T-helper 9 cell (primary cell): ENCODE data around the gene TRPM3.
"Not testable (repeated sequence)": the region's sequence is repeated elsewhere in the genome, so short reads cannot be mapped to it uniquely, and the experiment has no call there.

Source experiments
- DNase-seq: peaks from one replicate; pipeline ENCODE4 v3.0.0-alpha.2; 2020

Gene TRPM3

GRCh38 chr9:70811638-70812037 is 309.8 kb downstream of the TRPM3 start:
- DNase-seq, result no peak

GRCh38 chr9:70806875-70807274 is 314.5 kb downstream of the TRPM3 start:
- no peak for DNase-seq

DNA sequence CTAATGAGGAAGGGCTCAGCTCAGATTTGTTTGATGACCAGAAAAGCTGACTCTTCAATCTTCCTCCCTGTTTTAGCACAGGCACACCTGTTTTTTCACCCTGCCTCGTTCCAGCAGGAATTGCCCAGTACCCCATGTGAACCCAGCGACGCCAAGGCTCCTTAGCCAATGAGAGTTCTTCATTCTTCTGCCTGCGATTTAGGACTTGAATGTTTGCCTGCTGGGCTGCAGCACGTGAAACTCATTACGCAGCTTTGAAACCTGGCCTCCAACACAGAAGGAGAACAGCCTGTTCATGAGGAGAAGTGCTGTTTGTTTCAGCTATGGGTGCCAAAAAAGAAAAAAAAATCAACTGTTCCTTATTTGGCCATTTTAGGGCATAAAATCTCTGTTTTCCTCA is 315.5 kb downstream of the TRPM3 start:
- no peak for DNase-seq

DNA sequence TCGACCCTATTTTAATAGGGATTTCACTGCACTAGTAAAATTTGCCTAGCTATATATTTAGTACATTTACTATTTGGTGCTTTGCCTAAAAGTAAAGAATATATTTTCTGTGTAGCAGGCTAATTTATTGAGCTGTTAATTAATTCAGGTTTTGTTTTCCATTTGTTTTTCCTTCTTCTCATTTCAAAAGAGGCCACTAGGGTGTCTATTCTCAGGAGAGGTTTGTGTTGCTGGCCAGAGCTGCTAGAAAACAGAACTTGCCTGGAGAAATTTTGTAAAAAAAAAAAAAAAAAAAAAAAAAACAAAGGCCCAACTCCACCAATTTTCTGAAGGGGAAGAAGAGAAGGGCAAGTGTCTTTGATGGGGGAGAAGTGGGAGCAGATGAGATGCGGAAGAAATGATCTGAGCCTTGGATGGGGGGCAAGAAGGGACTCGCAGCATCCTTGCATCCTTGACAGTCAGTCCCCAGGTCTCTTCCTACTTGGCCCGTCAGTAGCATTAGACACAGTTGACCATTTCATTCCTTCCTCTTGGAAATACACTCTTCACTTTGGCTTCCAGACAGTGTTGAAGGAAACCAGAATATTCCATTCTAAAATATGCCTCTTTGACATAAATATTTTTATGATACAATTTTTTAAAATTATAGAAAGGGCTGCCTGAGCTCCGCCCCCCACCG is 318.5 kb downstream of the TRPM3 start:
- DNase-seq, result no peak

GRCh38 chr9:70802206-70802605 is 319.2 kb downstream of the TRPM3 start:
- no peak for DNase-seq

- DNase-seq, result no peak
These were observed 320.1 kb downstream of the TRPM3 start for GRCh38 chr9:70801181-70801829.

DNA sequence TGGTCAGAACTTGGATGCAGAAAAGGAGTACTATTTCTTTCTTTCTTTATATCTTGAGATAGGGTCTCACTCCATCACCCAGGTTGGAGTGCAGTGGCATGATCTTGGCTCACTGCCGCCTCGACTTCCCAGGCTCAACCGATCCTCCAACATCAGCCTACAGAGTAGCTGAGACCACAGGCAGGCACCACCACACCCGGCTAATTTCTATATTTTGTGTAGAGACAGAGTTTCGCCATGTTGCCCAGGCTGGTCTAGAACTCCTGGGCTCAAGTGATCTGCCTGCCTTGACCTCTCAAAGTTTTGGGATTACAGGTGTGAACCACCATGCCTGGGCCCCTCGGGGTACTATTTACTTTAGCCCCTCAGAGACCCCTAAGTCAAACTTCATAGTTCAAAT is 323.4 kb downstream of the TRPM3 start:
- no peak for DNase-seq

- no peak for DNase-seq
These were observed 325.6 kb downstream of the TRPM3 start for GRCh38 chr9:70795841-70796240.

DNA sequence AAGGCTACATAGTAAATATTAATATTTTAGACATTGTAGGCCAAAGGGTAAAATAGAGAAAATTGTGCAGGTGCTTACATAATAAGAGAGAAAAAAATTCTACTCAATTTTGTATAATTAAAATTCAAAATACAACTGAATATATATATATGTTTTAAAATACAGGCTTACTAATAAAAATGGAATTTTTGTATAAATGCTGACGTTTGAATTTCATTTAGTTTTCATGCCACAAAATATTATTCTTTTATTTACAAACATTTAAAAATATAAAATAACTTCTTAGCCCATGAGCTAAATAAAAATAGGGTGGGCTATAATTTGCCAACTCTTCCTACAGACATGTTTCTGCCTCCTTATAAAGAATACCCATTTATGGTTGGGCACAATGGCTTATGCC is 328.6 kb downstream of the TRPM3 start:
- no peak for DNase-seq

GRCh38 chr9:70791936-70792335 is 329.5 kb downstream of the TRPM3 start:
- no peak for DNase-seq

- DNase-seq, result no peak
These were observed 332.3 kb downstream of the TRPM3 start for GRCh38 chr9:70789086-70789485.

DNA sequence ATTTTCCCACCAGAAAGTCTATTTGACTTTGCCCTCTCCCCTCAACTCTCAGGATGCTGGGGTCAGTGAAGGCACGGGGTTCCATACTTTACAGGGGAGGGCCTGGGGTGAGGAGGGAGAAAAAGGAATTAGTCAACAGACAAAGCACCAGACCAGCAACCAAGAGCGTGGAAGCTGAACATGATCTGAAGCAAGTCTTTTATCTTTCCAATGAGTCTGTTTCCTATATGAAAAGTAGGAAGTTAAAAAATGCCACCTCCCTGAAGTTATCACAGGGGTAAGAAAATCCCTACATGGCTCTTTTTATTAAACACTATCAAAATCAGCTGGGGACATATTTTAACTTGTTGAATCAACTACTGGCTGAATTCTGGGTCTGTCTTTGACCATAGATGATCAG is 337.0 kb downstream of the TRPM3 start:
- no peak for DNase-seq

GRCh38 chr9:70778568-70778967 is 342.9 kb downstream of the TRPM3 start:
- DNase-seq, result no peak

- no peak for DNase-seq
These were observed 347.8 kb downstream of the TRPM3 start for GRCh38 chr9:70773579-70773978.

- DNase-seq, result no peak
These were observed 348.8 kb downstream of the TRPM3 start for GRCh38 chr9:70772601-70773000.

DNA sequence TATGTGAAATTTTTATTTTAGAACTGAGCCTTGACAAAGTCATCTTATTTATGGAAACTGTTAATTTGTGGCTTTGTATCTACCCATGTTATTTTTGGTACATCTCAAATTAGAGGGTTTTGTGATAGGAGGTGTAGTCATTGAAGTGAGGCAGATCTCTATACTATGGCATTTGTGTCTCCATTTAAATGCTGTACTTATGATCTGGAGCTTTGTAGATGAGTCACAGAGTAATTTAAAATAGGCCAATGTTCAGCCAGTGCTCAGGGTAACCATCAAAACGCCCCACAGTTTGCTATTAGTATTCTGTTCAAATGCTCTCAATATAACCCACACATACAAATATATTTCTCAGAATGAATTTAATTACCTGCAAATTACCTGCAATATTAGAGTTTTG is 355.5 kb downstream of the TRPM3 start:
- no peak for DNase-seq

DNA sequence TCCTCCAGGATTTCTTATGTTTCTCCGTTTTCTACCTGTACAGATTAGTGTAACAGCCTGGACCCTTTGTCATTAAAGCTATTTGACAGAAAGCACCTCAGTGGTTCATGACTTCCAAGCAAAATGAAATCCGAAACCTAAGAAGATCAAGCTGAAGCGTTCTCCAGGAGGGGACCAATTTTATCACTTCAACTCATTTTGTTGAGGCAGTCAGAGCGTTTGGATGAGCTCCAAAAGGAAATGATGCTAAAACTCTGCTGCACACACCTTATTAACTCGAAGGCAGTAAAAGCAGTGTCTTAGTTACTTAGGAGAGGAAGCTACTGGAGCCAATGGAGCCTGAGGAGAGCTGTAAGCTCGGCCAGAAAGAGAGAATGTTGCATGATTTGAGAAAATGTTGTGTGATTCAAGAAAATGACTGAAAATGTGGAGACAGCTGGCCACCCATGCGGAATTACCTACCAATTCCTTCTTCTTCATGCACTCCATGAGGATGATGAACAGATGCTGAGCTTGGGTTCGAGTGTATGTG is 360.2 kb downstream of the TRPM3 start:
- DNase-seq, result no peak

DNA sequence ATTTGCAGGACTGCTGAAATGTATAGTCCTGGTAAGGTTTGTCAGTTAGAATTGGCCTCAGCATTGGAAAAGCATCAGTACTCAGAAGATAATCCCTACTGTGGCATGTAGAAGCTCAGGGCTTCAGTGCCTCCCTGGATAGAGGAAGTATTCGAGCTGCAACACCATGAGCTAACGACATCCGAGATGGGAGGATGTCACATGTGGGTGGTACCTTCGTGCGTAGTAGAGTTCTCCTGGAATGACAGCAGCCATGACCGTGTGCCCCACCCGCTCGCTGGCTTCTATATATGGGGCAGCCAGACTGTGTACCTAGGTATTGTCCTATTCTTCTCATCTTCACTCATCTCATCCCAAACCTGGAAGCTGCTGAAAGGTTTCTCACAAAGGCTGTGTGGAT is 361.2 kb downstream of the TRPM3 start:
- no peak for DNase-seq

GRCh38 chr9:70753311-70753710 is 368.1 kb downstream of the TRPM3 start:
- DNase-seq, result no peak

DNA sequence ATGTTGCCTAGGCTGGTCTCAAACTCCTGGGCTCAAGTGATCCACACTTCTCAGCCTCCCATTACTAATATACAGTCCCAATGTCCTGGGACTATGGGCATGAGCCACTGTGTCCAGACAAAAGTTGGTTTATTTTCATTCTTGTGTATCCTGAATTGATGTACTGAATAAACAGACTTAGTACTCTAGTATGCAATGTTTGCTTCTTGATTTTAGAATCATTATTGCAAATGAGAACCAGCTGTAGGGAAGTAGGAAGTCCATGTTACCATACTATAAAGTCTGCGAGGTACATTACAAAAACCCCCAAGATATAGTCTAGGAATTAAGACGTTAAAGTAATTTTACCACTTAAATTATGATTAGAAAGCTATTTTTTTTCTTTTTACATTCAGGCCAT is 372.4 kb downstream of the TRPM3 start:
- no peak for DNase-seq

DNA sequence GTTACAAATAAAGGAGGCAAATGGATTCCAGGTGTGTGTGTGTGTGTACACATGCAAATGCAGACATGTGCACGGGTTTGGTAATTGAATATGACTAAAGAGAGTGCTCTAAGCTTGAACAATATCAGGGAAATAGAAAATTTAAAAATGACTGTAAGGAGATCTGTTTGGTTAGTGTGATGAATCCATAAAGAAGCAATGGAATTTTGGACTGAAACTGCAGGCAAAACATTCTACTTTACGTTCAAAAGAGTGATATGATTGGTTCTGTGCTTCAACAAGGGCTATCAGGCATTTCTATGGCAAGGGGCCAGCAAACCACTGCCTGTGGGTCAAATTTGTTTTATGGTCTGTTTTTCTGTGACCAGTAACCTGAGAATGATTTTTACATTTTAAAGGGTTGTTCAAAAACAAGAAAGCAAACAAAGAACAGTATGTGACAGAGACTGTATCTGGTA is 374.1 kb downstream of the TRPM3 start:
- DNase-seq, result no peak

GRCh38 chr9:70746760-70747159 is 374.7 kb downstream of the TRPM3 start:
- no peak for DNase-seq

GRCh38 chr9:70746316-70746715 is 375.1 kb downstream of the TRPM3 start:
- DNase-seq, result no peak

GRCh38 chr9:70724794-70725193 is 396.6 kb downstream of the TRPM3 start:
- DNase-seq, result not testable (repeated sequence)

GRCh38 chr9:70724025-70724424 is 397.4 kb downstream of the TRPM3 start:
- not testable (repeated sequence) for DNase-seq
